Activated T-helper 1 cell treated with anti-CD3 and anti-CD28 coated beads, Interleukin-2, amount 50 U/mL, for 16 hours (primary cell): ENCODE measurements around the gene MCCC1.
"Not testable (repeated sequence)": the region's sequence is repeated elsewhere in the genome, so short reads cannot be mapped to it uniquely, and the experiment has no call there.

Experiments used
- DNase-seq, 2 donors: peaks; one replicate each; pipeline ENCODE4 v3.0.0-alpha.2; 2020; ENCODE audit warnings: low read depth in 1 of 2, low spot score in 1 of 2

The MCCC1 gene

DNA sequence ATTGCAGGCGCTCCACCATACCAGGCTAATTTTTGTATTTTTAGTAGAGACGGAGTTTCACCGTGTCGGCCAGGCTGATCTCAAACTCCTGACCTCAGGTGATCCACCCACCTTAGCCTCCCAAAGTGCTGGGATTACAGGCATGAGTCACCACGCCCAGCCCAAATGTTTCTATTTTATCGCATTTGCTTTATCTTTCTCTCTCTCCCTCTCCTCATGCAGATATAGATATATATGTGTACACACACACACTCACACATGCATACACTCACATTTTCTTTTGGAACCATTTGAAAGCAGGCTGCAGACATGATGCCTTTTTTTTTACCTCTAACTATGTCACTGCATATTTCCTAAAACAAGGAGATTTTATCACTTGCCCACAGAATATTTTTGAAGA, 7.3 kb upstream of the MCCC1 start:
- no peak for DNase-seq

DNA sequence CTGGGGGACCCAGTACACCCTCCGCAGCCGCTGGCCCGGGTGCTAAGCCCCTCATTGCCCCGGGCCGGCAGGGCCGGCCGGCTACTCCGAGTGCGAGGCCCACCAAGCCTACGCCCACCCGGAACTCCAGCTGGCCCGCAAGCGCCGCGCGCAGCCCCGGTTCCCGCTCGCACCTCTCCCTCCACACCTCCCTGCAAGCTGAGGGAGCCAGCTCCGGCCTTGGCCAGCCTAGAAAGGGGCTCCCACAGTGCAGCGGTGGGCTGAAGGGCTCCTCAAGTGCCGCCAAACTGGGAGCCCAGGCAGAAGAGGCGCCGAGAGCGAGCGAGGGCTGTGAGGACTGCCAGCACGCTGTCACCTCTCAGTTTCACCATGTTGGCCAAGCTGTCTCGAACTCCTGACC, 4.7 kb upstream of the MCCC1 start:
- DNase-seq = not testable (repeated sequence)

DNA sequence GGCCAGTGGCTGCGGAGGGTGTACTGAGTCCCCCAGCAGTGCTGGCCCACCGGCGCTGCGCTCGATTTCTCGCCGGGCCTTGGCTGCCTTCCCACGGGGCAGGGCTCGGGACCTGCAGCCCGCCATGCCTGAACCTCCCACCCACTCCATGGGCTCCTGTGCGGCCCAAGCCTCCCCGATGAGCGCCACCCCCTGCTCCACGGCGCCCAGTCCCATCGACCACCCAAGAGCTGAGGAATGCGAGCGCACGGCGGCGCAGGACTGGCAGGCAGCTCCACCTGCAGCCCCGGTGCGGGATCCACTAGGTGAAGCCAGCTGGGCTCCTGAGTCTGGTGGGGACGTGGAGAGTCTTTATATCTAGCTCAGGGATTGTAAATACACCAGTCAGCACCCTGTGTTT, 1.7 kb upstream of the MCCC1 start:
- DNase-seq = not testable (repeated sequence)

DNA sequence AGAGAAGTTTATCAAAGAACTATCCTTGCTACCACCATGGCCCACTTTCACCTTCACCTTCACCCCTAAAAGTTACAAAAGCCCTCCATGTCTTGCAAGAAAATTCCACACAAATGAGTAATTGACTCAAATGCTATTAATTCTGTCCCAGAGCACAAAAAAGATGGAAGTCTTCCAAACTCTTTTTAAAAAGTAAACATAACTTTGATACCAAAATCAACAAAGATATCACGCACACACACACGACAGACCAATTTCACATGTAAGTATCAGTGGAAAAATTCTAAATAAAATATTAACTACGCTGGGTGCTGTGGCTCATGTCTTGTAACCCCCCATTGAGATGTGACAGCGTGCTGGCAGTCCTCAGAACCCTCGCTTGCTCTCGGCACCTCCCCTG, 1.1 kb upstream of the MCCC1 start:
- no peak for DNase-seq

- DNase-seq = no peak
Observed at GRCh38 chr3:183099838-183100204, 525 bp upstream of the MCCC1 start.

GRCh38 chr3:183098536-183099025, 715 bp downstream of the MCCC1 start:
- DNase-seq = no peak

GRCh38 chr3:183094711-183095110, 4.6 kb downstream of the MCCC1 start:
- DNase-seq = no peak

GRCh38 chr3:183092256-183092655, 7.0 kb downstream of the MCCC1 start:
- DNase-seq = no peak

- no peak for DNase-seq
Observed at GRCh38 chr3:183087184-183087583, 12.1 kb downstream of the MCCC1 start.

GRCh38 chr3:183085634-183086390, 13.5 kb downstream of the MCCC1 start:
- no peak for DNase-seq

DNA sequence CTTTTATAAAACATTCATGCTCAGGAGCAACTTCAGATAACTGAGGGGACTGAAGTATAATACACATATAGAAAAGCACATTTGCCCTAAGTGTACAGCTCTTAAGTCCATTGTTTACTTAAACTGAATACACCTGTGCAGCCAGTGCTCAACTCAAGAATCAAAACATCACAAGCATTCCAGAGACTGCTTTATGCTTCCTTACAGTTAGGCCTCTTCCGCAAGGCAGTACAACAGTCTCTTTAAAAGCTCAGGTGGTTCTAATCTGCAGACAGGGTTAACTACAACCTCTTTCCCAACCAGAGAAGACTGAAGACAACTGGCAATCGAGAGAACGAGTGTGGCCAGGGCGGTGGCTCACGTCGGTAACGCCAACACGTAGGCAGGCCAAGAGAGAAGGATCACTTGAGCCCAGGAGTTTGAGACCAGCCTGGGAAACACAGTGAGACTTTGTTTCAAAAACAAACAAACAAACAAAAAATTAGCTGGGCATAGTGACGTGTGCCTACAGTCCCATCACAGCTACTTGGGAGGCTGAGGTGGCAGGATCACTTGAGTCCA, 16.9 kb downstream of the MCCC1 start:
- no peak for DNase-seq

GRCh38 chr3:183081459-183082183, 17.7 kb downstream of the MCCC1 start:
- DNase-seq = no peak

DNA sequence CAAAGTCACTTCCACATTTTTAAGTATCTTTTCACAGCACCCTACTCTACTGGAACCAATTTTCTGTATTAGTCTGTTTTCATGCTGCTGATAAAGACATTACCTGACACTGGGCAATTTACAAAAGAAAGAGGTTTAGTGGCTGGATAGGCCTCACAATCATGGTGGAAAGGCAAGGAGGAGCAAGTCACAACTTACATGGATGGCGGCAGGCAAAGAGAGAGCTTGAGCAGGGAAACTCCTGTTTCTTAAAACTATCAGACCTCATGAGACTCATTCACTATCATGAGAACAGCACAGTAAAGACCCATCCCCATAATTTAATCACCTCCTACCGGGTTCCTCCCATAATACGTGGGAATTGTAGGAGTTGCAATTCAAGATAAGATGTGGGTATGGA, 18.7 kb downstream of the MCCC1 start:
- no peak for DNase-seq

GRCh38 chr3:183074881-183075280, 24.4 kb downstream of the MCCC1 start:
- DNase-seq = no peak

GRCh38 chr3:183074261-183074660, 25.0 kb downstream of the MCCC1 start:
- no peak for DNase-seq

GRCh38 chr3:183073839-183074238, 25.5 kb downstream of the MCCC1 start:
- DNase-seq = no peak

- DNase-seq = no peak
Observed at GRCh38 chr3:183070892-183071291, 28.4 kb downstream of the MCCC1 start.

GRCh38 chr3:183069086-183069485, 30.2 kb downstream of the MCCC1 start:
- DNase-seq = no peak

DNA sequence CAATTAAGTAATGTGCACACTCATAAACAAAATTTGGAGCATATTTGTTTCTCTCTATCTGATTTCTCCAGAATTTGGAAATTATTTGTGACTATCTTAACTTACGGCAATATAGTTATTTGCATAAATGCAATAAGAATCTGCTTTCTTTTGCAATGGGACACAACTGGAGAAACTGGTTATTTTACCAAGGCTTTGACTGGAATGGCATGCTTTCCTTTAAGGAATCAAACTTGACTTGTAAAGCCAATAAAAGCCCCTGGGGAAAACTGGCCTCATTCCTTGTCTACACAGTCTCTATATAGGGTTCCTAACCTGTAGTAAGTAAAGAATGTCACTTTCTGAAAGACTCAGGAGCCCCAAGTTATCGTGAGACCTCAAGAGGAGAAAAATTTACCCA, 32.4 kb downstream of the MCCC1 start:
- not testable (repeated sequence) for DNase-seq

GRCh38 chr3:183064475-183064874, 34.8 kb downstream of the MCCC1 start:
- DNase-seq = no peak

DNA sequence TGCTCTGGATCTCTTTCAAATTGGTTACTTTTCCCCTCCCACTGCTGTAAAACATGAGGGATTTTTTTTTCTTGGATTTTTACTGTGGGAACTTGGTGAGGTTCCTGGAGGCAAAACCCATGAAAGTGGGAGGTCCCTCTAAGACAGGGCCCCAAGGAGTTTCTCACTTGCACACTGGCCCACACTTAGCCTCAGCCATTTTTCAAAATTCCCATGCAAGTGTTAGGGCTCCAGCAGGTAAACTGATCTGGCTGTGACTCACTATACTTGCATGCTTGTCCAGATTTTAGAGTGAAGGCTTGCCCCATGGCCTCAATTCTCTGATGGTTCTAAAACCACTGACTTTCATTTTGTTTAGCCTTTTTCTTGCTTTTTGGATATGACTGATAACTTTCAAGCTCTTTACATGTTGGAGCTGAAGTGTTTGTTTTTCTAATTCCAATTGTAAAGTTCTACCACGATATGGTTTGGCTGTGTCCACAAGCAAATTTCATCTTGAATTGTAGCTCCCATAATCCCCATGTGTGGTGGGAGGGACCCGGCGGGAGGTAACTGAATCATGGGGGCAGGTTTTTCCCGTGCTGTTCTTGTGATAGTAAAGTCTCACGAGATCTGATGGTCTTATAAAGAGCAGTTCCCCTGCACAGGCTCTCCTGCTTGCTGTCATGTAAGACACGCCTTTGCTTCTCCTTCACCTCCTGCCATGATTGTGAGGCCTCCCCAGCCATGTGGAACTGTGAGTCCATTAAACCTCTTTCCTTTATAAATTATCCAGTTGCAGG, 37.7 kb downstream of the MCCC1 start:
- DNase-seq = no peak

- DNase-seq = no peak
Observed at GRCh38 chr3:183058351-183058750, 40.9 kb downstream of the MCCC1 start.
